ENCODE results near the gene AQP3.

- TF ChIP-seq CTCF (IDR thresholded peaks at IDR 0.05), result no peak
- TF ChIP-seq POLR2AphosphoS5 (IDR thresholded peaks at IDR 0.05), result no peak
- TF ChIP-seq POLR2A (IDR thresholded peaks at IDR 0.05; ENCODE audit: low read depth), result no peak
Measured at GRCh38 chr9:33440204-33440603, 7.2 kb downstream of the AQP3 start.

Measured in esophagus muscularis mucosa (tissue), 3 donors.